Tibial nerve (tissue), 4 donors: ENCODE results near the gene ADORA1.

Experiments used
- EP300 ChIP-seq, 2 donors: sonication (generic); formaldehyde crosslinking; IDR thresholded peaks; one replicate each; pipeline ENCODE4 v1.6.1; 2017; ENCODE audit warnings: antibody characterized with exemption in 2 of 2, mild to moderate bottlenecking in 1 of 2
- TF ChIP-seq, protein P1 (sequence below), 5 experiments: fragments of 200-600 bp in 3 of 5; fragments of 450-650 bp in 2 of 5; sonication (generic) in 3 of 5; IDR thresholded peaks; one replicate each; pipeline ENCODE4 v1.5.1; 2016 to 2019; ENCODE audit warnings: antibody characterized with exemption in 5 of 5, mild to moderate bottlenecking in 3 of 5, moderate library complexity in 2 of 5

- TF ChIP-seq, protein P1, sequence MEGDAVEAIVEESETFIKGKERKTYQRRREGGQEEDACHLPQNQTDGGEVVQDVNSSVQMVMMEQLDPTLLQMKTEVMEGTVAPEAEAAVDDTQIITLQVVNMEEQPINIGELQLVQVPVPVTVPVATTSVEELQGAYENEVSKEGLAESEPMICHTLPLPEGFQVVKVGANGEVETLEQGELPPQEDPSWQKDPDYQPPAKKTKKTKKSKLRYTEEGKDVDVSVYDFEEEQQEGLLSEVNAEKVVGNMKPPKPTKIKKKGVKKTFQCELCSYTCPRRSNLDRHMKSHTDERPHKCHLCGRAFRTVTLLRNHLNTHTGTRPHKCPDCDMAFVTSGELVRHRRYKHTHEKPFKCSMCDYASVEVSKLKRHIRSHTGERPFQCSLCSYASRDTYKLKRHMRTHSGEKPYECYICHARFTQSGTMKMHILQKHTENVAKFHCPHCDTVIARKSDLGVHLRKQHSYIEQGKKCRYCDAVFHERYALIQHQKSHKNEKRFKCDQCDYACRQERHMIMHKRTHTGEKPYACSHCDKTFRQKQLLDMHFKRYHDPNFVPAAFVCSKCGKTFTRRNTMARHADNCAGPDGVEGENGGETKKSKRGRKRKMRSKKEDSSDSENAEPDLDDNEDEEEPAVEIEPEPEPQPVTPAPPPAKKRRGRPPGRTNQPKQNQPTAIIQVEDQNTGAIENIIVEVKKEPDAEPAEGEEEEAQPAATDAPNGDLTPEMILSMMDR (IDR thresholded peaks at IDR 0.05) = no peak
- TF ChIP-seq EP300 (IDR thresholded peaks at IDR 0.05) = no peak
Observed at GRCh38 chr1:203181586-203182386, 54.3 kb downstream of the ADORA1 start.
